ENCODE measurements around the gene COQ3. TPM values are rescaled to one million over a fixed set of nuclear protein-coding genes. Genes with fewer than 3 reads are reported as not detected.

COQ3 gene
- polyA plus RNA-seq, 2 of the 4 experiments (the other 2 are of a cell fraction): 13.1 to 17.2 TPM

- TF ChIP-seq HOXA7 (CRISPR knock-in tag; IDR thresholded peaks at IDR 0.05): no peak
These were observed 60.9 kb downstream of the COQ3 start (continued) for GRCh38 chr6:99333068-99333467.

DNA sequence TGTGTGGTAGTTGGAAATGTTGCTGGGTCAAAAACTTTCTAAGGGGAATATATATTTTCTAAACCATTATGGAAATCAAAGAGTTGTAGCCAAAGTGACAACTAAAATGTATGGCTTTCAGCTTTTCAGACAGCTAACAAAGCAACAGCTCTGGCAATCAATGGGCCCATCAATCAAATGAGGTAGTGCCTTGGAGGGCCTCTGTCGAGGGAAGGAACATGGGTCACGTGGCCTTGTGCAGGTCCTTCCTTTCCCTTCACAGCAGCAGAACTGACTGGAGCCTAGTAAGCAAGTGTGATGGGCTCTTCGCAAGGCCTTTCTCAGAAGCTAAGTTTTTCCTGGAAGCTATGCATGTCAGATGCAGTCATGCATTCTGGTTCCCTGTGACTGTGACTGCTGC lies 62.5 kb downstream of the COQ3 start:
- Histone ChIP-seq H3K4me2 (no peak overlapping the region), H3K4me1 (no peaks in the 10 kb centered on the region), H3K9me3 (no peaks in the 10 kb centered on the region), H3K27ac (no peak overlapping the region), H3K4me3 (no peak overlapping the region)
- 84% methylated on average over 3 of the region's 3 CpGs for WGBS (ENCODE audit: missing lambda C conversion rate)
- DNase-seq (ENCODE audit: low read depth in 1 of 2, low spot score in 1 of 2) (no peak), ATAC-seq (no peak), FAIRE-seq (no peak)
- CTCF ChIA-PET: interaction anchor here (0.6 to 2.5 kb wide), 6 partner anchors 8 to 94 kb away, joined by 3 to 13 read pairs (median 4); no protein-coding TSS in a partner anchor
- POLR2A ChIA-PET: no interaction called here
- TF ChIP-seq CBX2 (IDR thresholded peaks at IDR 0.05; ENCODE audit: borderline replicate concordance, low read depth): no peak
- no peak for TF ChIP-seq KDM5A (IDR thresholded peaks at IDR 0.05)
- no peak for TF ChIP-seq ZC3H11A (IDR thresholded peaks at IDR 0.05)

DNA sequence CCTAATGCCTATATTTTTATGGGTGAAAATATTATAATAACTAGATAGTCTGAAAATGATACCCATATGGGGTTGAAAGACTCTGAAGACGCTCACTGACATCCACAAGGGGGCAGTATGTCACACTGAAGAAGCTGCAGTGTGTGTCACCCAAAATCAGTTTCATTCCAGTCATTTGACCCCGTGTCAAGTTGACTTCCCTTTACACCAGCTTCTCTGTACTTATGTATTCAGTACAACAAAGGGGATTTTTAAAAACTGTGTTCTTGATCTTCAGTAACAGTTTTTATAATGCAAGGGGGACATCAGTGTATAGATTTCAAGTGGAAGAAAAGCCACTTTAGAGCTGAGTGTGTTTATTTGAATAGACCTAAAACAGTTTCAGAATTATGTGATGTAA lies 63.8 kb downstream of the COQ3 start:
- Histone ChIP-seq H3K4me1 (no peaks in the 10 kb centered on the region), H3K4me2 (no peak overlapping the region), H3K27ac (no peak overlapping the region), H3K9me3 (no peaks in the 10 kb centered on the region), H3K4me3 (no peak overlapping the region)
- TF ChIP-seq, protein P1, sequence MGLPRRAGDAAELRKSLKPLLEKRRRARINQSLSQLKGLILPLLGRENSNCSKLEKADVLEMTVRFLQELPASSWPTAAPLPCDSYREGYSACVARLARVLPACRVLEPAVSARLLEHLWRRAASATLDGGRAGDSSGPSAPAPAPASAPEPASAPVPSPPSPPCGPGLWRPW (IDR thresholded peaks at IDR 0.05): no peak
- TF ChIP-seq CTCF (IDR thresholded peaks at IDR 0.05): peak; percentile 61
- no peak for TF ChIP-seq KDM5A (IDR thresholded peaks at IDR 0.05)
- TF ChIP-seq FOXS1 (CRISPR knock-in tag; IDR thresholded peaks at IDR 0.05): no peak
- TF ChIP-seq BHLHE40 (IDR thresholded peaks at IDR 0.05; ENCODE audit: low read depth, low read length): no peak
- TF ChIP-seq RAD21 (conservative IDR thresholded peaks at IDR 0.05 in 1 of 2, IDR thresholded peaks at IDR 0.05 in 1 of 2): peak; percentile 37 to 51; a peak in 2 of 5 replicates
- TF ChIP-seq GATA3 (IDR thresholded peaks at IDR 0.05; ENCODE audit: borderline replicate concordance): no peak
- TF ChIP-seq POLR2A (IDR thresholded peaks at IDR 0.05; ENCODE audit: low read length): no peak
- TF ChIP-seq, protein P2, sequence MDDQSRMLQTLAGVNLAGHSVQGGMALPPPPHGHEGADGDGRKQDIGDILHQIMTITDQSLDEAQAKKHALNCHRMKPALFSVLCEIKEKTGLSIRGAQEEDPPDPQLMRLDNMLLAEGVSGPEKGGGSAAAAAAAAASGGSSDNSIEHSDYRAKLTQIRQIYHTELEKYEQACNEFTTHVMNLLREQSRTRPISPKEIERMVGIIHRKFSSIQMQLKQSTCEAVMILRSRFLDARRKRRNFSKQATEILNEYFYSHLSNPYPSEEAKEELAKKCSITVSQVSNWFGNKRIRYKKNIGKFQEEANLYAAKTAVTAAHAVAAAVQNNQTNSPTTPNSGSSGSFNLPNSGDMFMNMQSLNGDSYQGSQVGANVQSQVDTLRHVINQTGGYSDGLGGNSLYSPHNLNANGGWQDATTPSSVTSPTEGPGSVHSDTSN (IDR thresholded peaks at IDR 0.05): no peak
- TF ChIP-seq HOXB5 (CRISPR knock-in tag; IDR thresholded peaks at IDR 0.05): no peak
- TF ChIP-seq SMC3 (IDR thresholded peaks at IDR 0.05): no peak
- ChIA-PET POLR2A (interaction anchor here (1.0 to 1.2 kb wide), 2 partner anchors 63 to 96 kb away, joined by 3 to 4 read pairs; no protein-coding TSS in a partner anchor), CTCF (interaction anchor here (0.8 to 2.5 kb wide), 15 partner anchors 8 to 491 kb away, joined by 3 to 13 read pairs (median 5); partner anchors contain the start of gene COQ3)
- peak; percentile 62 to 66 for DNase-seq (ENCODE audit: low read depth in 1 of 2, low spot score in 1 of 2)
- peak; percentile 87 to 94 for ATAC-seq
- FAIRE-seq: no peak
- 5% methylated on average over 2 of the region's 2 CpGs for WGBS (ENCODE audit: missing lambda C conversion rate)

DNA sequence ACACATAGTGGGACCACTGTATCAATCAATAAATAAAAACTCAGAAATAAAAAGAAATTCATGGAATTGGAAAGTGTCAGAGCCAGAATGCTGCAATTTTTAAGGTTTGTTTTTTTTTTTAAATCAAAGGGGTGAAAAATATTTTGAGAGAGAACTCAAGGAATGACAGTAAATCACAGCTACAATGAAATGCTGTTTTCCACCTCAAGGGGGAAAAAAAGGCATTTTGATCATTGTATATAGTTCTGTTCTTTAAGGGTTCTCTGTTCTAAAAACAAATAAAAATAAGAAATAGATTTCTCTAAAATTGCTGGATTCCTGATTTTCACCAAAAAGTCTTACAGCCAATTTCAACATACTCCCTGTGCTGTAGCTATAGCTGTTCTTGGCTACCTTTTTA lies 69.0 kb downstream of the COQ3 start:
- CTCF ChIA-PET: interaction anchor here (1.3 kb wide), 1 partner anchor 10 kb away, joined by 4 read pairs; no protein-coding TSS in a partner anchor
- ATAC-seq (no peak), FAIRE-seq (no peak), DNase-seq (ENCODE audit: low read depth in 1 of 2, low spot score in 1 of 2) (no peak)
- TF ChIP-seq RAD21 (conservative IDR thresholded peaks at IDR 0.05 in 1 of 2, IDR thresholded peaks at IDR 0.05 in 1 of 2) (no peak), MAZ (IDR thresholded peaks at IDR 0.05; ENCODE audit: borderline replicate concordance, low read depth, low read length) (no peak), TP53 (CRISPR knock-in tag; IDR thresholded peaks at IDR 0.05) (no peak), HDAC2 (IDR thresholded peaks at IDR 0.05) (no peak), FOXS1 (CRISPR knock-in tag; IDR thresholded peaks at IDR 0.05) (no peak), NFE2L2 (conservative IDR thresholded peaks at IDR 0.05; ENCODE audit: low read length) (no peak), SREBF2 (IDR thresholded peaks at IDR 0.05) (no peak), HOXB13 (CRISPR knock-in tag; IDR thresholded peaks at IDR 0.05; ENCODE audit: low read depth) (no peak), ZC3H11A (IDR thresholded peaks at IDR 0.05) (no peak), JUN (IDR thresholded peaks at IDR 0.05) (no peak), EHF (CRISPR knock-in tag; IDR thresholded peaks at IDR 0.05) (no peak)
- TF ChIP-seq, protein P3, sequence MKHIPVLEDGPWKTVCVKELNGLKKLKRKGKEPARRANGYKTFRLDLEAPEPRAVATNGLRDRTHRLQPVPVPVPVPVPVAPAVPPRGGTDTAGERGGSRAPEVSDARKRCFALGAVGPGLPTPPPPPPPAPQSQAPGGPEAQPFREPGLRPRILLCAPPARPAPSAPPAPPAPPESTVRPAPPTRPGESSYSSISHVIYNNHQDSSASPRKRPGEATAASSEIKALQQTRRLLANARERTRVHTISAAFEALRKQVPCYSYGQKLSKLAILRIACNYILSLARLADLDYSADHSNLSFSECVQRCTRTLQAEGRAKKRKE (CRISPR knock-in tag; IDR thresholded peaks at IDR 0.05; ENCODE audit: low read depth): no peak
- POLR2A ChIA-PET: interaction anchor here (1.1 kb wide), 1 partner anchor 69 kb away, joined by 3 read pairs; the partner anchor contains the start of gene COQ3
- Histone ChIP-seq H3K27ac (no peak overlapping the region), H3K4me1 (no peaks in the 10 kb centered on the region), H3K4me3 (no peak overlapping the region), H3K4me2 (no peak overlapping the region), H3K9me3 (no peaks in the 10 kb centered on the region)
